Adrenal gland (tissue), 12 donors: ENCODE data around the gene KLHL21. TPM values are rescaled to one million over a fixed set of nuclear protein-coding genes. Genes with fewer than 3 reads are reported as not detected.
"Not testable (repeated sequence)": the region's sequence is repeated elsewhere in the genome, so short reads cannot be mapped to it uniquely, and the experiment has no call there.

ENCODE experiments used
- DNase-seq, 7 donors: peaks; one replicate each; pipeline ENCODE4 v3.0.0-alpha.2; 2019 to 2020
- H3K27ac ChIP-seq, 5 donors: fragments of 200-600 bp; sonication (generic) in 4 of 5; 1 replicate in 3 of 5; 2 replicates in 2 of 5; pipeline versions ENCODE4 v1.5.1 to v1.8.0; 2016 to 2020; ENCODE audit warnings: mild to moderate bottlenecking in 1 of 5
- H3K27me3 ChIP-seq: fragments of 200-600 bp; 2 replicates; pipeline ENCODE4 v1.8.0; 2021
- H3K36me3 ChIP-seq, 2 donors: fragments of 200-600 bp; replicated peaks in 1 of 2; 1 replicate in 1 of 2; 2 replicates in 1 of 2; pipeline versions ENCODE4 v1.5.1 to v1.8.0; 2018 to 2022
- H3K4me1 ChIP-seq, 2 donors: fragments of 200-600 bp; replicated peaks in 1 of 2; 1 replicate in 1 of 2; 2 replicates in 1 of 2; pipeline versions ENCODE4 v1.5.1 to v1.8.0; 2018 to 2021
- H3K4me3 ChIP-seq, 4 donors: fragments of 200-600 bp; sonication (generic) in 3 of 4; one replicate each; pipeline ENCODE4 v1.5.1; 2016 to 2018
- H3K9me3 ChIP-seq, 3 donors: fragments of 200-600 bp; sonication (generic) in 1 of 3; replicated peaks in 1 of 3; 1 replicate in 2 of 3; 2 replicates in 1 of 3; pipeline versions ENCODE4 v1.5.1 to v1.8.0; 2016 to 2021
- CTCF ChIP-seq, 6 experiments: fragments of 450-650 bp in 4 of 6; fragments of 200-600 bp in 2 of 6; sonication (generic) in 1 of 6; IDR thresholded peaks; 1 replicate in 5 of 6; 2 replicates in 1 of 6; pipeline versions ENCODE4 v1.5.1 to v1.8.0; 2016 to 2021; ENCODE audit warnings: antibody characterized with exemption in 6 of 6, mild to moderate bottlenecking in 2 of 6, moderate library complexity in 1 of 6
- POLR2A ChIP-seq, 2 donors: fragments of 450-650 bp; IDR thresholded peaks; one replicate each; pipeline ENCODE4 v1.6.1; 2017; ENCODE audit warnings: antibody characterized with exemption in 2 of 2, mild to moderate bottlenecking in 2 of 2, moderate library complexity in 1 of 2
- WGBS, 4 donors: extraction: QIAGEN DNeasy Blood & Tissue Kit in 2 of 4; methylation state at CpG; one replicate each; pipeline versions ENCODE4 v1.1.5 to v1.1.7; 2013 to 2017; 5-methylcytosine and 5-hydroxymethylcytosine counted together
- intact Hi-C, 2 donors: fragments of 100-400 bp; cut with DNase I; formaldehyde crosslinking; loops; one replicate each; pipeline versions ENCODE4 v1.14.1 to v1.15.0; 2022 to 2023
- polyA plus RNA-seq, 3 donors: library from polyadenylated mRNA; stranded (reverse); fragments of 200-250 nt in 2 of 3; fragments of 350-450 nt in 1 of 3; fragmentation: Illumina TruSeq in 1 of 3; extraction: RNeasy Lipid Tissue Mini Kit (QIAGEN cat#74804) in 1 of 3; gene quantifications; one replicate each; pipeline ENCODE4 v1.2.3, GENCODE V29; 2013 to 2014
- total RNA-seq, 9 donors: library from RNA; depleted of rRNA in 4 of 9; stranded (reverse); fragments of >200 nt in 4 of 9; fragments of 120-200 nt in 1 of 9; fragmentation: NEBNext Ultra II Directional in 1 of 9; extraction: Animal tissue kit (Norgen Biotek cat#: 25700) in 1 of 9; gene quantifications; one replicate each; pipeline versions ENCODE4 v1.1.0 to v1.2.4, GENCODE V29; 2013 to 2023
- donor health status: healthy with polysubstance abuse.
- donor health status: Bipolar disorder and iron deficiency.
- donor health status: DM: yes; HTN: yes; CAD: no.
- donor health status: DM: no; HTN: no; CAD: no.
- donor health status: DM: no; HTN: no; CAD: no.
- donor health status: DM: yes; HTN: yes; CAD: no.

Gene KLHL21
- total and polyA plus RNA-seq, 12 donors = 11.7 to 108 (median 35.9) TPM

DNA sequence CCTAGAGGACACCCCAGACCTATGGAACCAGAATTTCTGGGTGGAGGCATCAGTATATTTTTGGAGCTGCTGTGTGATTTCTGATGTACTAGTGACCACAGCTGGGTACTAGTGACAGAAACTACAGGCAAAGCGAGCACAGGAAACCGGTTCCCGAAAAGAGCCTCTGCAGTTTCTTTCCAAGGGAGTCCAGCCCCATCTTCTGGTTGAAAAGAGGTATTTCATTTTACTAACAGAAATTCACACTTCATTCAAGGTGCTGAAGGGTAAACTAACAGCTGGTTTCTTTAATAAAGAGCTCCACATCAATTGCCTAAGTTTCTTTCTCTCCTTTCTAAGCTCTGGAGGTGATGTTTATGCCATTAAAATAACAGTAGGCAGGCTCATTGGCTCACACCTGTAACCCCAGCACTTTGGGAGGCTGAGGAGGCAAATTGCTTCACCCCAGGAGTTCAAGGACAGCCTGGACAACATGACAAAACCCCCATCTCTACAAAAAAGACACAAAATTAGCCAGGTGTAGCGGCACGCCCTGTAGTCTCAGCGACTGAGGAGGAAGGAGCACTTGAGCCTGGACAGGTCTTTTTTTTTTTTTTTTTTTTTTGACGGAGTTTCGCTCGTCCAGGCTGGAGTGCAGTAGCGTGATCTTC lies 44.0 kb upstream of the KLHL21 start:
- H3K27me3 ChIP-seq = no peaks in the 10 kb centered on the region
- H3K27ac ChIP-seq = no peak overlapping the region
- intact Hi-C loops = loop anchor here (10.0 kb wide), 1 partner anchor 162 kb away; no protein-coding TSS in a partner anchor
- no peak overlapping the region for H3K4me3 ChIP-seq
- no peaks in the 10 kb centered on the region for H3K4me1 ChIP-seq
- DNase-seq = peak in 3 of 7 donors; percentile 38 to 50 (median 44)
- peaks cover 0 to 50% of the 10 kb centered on the region in 2 donors for H3K36me3 ChIP-seq
- no peaks in the 10 kb centered on the region for H3K9me3 ChIP-seq
- TF ChIP-seq CTCF (IDR thresholded peaks at IDR 0.05) (peak; percentile 52 to 74 (median 67)), POLR2A (IDR thresholded peaks at IDR 0.05) (no peak)
- 53 to 62% (median 55%) methylated on average over 10 of the region's 10 CpGs for WGBS, 4 donors

GRCh38 chr1:6645018-6645417 lies 42.3 kb upstream of the KLHL21 start:
- peaks cover 0 to 47% of the 10 kb centered on the region in 2 donors for H3K36me3 ChIP-seq
- H3K27me3 ChIP-seq = no peaks in the 10 kb centered on the region
- WGBS, 4 donors = 89 to 93% (median 92%) methylated on average over 5 to 7 of the region's 7 CpGs
- no peak for DNase-seq
- no peak overlapping the region for H3K4me3 ChIP-seq
- no peaks in the 10 kb centered on the region for H3K4me1 ChIP-seq
- TF ChIP-seq POLR2A (IDR thresholded peaks at IDR 0.05) = no peak
- no peak for TF ChIP-seq CTCF (IDR thresholded peaks at IDR 0.05)
- H3K27ac ChIP-seq = no peak overlapping the region
- intact Hi-C loops = loop anchor here (10.0 kb wide), 1 partner anchor 160 kb away; no protein-coding TSS in a partner anchor
- H3K9me3 ChIP-seq = no peaks in the 10 kb centered on the region

DNA sequence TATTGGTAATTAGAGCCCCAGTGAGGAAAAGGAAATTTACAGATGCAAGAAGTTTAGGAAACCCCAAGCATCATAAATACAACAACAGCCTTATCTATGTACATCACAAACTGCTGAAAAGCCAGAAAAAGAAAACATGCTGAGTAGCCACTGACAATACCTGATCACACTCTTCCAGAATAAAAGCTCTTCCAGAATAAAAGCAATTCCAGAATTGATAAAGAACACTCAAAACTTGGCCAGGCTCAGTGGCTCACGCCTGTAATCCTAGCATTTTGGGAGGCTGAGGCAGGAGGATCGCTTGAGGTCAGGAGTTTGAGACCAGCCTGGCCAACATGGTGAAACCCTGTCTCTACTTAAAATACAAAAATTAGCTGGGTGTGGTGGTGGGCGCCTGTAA lies 38.2 kb upstream of the KLHL21 start:
- not testable (repeated sequence) for H3K4me3 ChIP-seq, H3K9me3 ChIP-seq, H3K4me1 ChIP-seq, DNase-seq, H3K27me3 ChIP-seq, H3K27ac ChIP-seq
- intact Hi-C loops = loop anchor here (10.0 kb wide), 1 partner anchor 156 kb away; no protein-coding TSS in a partner anchor
- peaks cover 0 to 87% of the 10 kb centered on the region in 2 donors for H3K36me3 ChIP-seq
- 83 to 91% (median 87%) methylated on average over 3 of the region's 3 CpGs for WGBS, 4 donors

DNA sequence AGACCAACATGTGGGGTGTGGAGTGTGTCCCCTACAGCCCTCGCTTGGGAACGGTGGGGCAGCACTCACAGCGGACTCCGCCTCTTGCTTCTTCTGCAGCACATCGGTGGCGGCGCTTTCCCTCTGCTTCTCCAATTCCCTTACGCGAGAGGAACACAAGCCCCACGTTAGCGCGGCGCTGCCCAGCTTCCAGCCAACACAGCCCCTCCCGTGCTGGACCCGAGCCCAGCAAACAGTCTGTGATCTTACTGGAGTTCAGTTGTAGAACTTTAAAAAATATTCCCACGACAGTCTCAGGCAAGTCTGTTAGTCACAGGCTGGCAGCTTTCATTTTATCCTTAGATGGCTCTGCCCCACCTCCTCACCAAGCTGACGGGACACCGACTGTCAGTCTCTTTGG lies 35.6 kb upstream of the KLHL21 start:
- WGBS, 4 donors = 39 to 70% (median 57%) methylated on average over 11 to 18 of the region's 18 CpGs
- intact Hi-C loops = no loop called here
- Histone ChIP-seq H3K4me3 (no peak overlapping the region), H3K36me3 (peaks cover 0 to 88% of the 10 kb centered on the region in 2 donors), H3K27ac (peak overlapping the region in 1 of 5 donors; percentile 38), H3K27me3 (no peaks in the 10 kb centered on the region), H3K4me1 (no peaks in the 10 kb centered on the region), H3K9me3 (no peaks in the 10 kb centered on the region)
- no peak for TF ChIP-seq CTCF (IDR thresholded peaks at IDR 0.05)
- peak in 1 of 2 donors; percentile 32 for TF ChIP-seq POLR2A (IDR thresholded peaks at IDR 0.05)
- peak; percentile 68 to 92 (median 86) for DNase-seq

DNA sequence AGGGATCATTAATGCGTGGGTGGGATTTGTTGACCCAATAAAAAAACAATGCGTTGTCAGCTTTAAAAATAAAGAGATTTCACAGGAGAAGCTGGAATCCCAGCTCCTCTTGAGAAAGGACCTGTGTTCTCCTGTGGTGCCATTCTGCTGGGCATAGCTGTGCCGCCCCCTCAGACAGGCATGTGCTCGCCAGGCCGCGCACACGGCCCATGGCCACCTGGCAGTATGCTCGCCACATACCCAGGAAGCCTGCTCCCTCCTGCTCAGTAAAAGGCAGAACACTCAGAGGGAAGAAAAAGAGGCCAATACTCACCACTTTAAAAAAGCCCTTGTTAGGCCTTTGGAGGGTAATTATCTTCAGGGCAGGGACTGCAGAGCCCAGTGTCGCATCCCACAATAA lies 35.1 kb upstream of the KLHL21 start:
- TF ChIP-seq POLR2A (IDR thresholded peaks at IDR 0.05) (no peak), CTCF (IDR thresholded peaks at IDR 0.05) (no peak)
- peaks cover 0 to 88% of the 10 kb centered on the region in 2 donors for H3K36me3 ChIP-seq
- DNase-seq = no peak
- whole genome bisulfite sequencing, 4 donors = 87 to 94% (median 90%) methylated on average over 3 to 9 of the region's 9 CpGs
- no peaks in the 10 kb centered on the region for H3K9me3 ChIP-seq
- no peaks in the 10 kb centered on the region for H3K27me3 ChIP-seq
- intact Hi-C loops = no loop called here
- H3K4me3 ChIP-seq = no peak overlapping the region
- H3K27ac ChIP-seq = peak overlapping the region in 1 of 5 donors; percentile 38
- H3K4me1 ChIP-seq = no peaks in the 10 kb centered on the region

DNA sequence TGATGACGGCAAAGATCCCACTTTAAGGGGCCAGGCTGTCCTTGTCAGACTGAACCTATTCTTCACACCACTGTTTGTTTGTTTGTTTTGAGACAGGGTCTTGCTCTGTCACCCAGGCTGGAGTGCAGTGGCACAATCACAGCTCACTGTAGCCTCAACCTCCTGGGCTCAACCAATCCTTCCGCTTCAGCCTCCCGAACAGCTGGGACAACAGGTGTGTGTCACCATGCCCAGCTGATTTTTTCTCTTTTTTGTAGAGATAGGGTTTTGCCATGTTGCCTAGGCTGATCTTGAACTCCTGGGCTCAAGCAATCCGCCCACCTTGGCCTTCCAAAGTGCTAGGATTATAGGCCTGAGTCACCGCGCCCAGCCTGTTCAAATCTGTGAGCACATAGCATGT lies 34.1 kb upstream of the KLHL21 start:
- 83 to 97% (median 94%) methylated on average over 4 to 6 of the region's 6 CpGs for WGBS, 4 donors
- H3K27me3 ChIP-seq, H3K27ac ChIP-seq, intact Hi-C loops, H3K4me1 ChIP-seq, H3K9me3 ChIP-seq, DNase-seq, H3K4me3 ChIP-seq: not testable (repeated sequence)
- peaks cover 0 to 89% of the 10 kb centered on the region in 2 donors for H3K36me3 ChIP-seq
